Activated gamma-delta T cell treated with anti-CD3 and anti-CD28 coated beads, Interleukin-2, amount 50 U/mL, for 16 hours (primary cell): ENCODE data around the gene CAPN5.
"Not testable (repeated sequence)": the region's sequence is repeated elsewhere in the genome, so short reads cannot be mapped to it uniquely, and the experiment has no call there.

Source experiments
- DNase-seq: peaks from one replicate; pipeline ENCODE4 v3.0.0-alpha.2; 2020; ENCODE audit warnings: low read depth

Gene CAPN5

DNA sequence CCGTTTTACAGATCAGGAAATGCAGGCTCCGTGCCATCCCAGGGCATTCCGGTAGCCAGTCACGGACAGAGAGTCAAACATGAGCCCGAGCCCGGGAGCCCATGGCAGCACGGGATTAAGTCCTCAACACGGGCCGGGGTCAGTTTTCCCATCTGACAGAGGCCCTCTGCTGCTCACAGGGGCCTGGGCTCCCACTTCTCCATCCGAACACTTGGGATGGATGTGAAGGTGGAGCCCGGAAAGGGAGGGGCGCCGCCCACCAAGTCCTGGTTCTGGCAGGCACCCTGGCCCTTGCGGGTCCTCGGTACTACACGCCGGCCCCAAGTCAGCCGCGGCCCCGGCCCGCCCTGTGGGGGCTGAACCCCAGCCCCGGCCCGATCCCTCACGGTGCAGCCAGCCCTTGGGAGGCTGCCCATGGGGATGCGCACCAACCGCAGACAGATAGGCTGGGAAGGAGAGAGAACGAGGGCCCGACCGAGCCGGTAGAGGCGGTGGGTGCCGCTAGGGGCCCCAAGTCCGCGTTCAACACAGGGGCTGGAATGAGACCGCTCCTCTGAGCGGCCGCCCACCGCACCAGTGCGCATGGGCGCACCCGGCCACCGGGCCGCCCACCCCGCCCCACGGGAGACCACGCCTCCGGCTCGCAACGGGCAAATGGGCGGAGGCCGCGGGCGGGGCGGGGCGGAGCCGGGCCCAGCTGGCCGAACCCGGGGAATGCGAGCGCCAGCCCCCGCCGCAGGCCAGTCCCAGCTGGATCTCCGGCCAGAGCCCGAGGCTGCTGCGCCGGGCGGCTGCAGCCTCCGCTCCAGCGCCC, at the start of gene CAPN5:
TSS of gene CAPN5 (plus strand) at position 743 of the 814 bp plus-strand sequence. CDS start 17,916 bp downstream, outside the sequence.
- peak; percentile 75 for DNase-seq

DNA sequence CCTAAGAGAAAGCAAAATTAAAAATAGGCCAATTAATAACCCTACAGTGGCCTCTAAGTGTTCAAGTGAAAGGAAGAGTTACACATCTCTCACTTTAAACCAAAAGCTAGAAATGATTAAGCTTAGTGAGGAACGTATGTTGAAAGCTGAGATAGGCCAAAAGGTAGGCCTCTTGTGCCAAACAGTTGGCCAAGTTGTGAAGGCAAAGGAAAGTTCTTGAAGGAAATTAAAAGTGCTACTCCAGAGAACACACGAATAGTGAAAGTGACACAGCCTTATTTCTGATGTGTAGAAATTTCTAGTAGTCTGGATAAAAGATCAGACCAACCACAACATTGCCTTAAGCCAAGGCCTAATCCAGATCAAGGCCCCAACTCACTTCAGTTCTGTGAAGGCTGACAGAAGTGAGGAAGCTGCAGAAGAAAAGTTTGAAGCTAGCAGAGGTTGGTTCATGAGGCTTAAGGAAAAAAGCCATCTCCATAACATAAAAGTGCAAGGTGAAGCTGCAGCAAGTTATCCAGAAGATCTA, 48.3 kb upstream of the CAPN5 start:
- not testable (repeated sequence) for DNase-seq

DNA sequence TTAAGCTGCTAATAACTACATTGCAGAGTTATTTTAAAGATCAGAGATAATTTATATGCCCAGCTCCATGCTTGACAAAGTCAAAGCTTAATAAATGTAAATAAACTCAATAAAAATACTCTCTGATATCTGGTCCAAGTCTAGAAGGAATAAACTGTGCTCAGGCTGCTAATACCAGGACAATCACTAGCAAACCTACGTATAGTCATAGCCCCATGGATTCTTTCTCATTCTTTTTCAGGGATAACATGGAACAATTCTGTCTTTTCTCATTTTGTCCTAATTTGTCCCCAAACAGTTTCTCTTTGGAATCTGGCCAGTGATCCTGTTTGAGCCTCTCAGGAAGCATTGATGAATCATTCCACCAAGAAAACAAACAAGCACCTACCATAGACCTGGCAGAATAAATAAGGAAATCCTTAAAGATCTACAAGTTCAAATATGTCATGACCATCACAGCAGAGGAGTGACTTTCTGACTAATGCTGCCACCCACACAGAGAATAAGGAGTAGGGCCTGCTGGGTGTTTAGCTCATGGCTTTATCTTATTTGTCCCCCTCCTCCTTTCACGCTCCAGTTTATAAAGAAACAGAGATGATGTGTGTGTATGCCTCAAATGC, 46.7 kb upstream of the CAPN5 start:
- no peak for DNase-seq

DNA sequence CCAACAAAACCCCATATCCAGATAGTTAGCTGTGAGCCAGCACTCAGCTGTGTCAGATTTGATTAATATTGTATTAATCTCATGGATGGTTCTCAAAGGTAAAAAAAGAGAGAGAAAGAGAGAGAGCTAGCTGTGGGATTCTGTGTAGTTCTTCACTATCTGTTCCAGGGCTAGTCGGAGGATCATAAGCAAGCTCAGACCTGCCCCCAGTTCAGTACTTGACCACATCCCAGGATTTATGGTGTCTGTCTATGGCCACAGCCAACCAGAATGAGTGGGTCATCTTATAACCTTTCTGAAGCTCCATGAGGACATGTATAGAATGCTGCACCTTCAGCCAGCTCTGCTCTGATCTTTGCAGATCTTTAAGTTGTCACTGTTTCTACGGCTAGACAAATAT, 46.0 kb upstream of the CAPN5 start:
- DNase-seq = no peak

DNA sequence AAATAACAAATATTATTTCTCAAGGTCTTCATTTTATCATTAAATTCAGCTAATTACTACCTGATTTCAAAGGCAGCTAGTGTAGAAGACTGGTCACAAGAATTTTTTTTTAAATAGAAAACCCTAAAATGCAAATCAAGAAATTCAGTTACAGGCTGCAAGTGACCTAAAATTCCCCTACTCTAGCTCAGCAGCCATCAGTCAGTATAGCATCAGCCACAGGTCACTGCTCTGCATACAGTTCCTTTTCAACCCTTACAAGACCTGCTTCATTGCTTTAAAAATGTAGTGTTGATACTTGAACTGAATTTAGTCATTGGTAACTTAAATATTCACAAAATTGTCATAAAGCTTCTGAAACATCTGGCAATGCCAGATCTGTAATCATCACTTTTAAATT, 42.0 kb upstream of the CAPN5 start:
- no peak for DNase-seq

DNA sequence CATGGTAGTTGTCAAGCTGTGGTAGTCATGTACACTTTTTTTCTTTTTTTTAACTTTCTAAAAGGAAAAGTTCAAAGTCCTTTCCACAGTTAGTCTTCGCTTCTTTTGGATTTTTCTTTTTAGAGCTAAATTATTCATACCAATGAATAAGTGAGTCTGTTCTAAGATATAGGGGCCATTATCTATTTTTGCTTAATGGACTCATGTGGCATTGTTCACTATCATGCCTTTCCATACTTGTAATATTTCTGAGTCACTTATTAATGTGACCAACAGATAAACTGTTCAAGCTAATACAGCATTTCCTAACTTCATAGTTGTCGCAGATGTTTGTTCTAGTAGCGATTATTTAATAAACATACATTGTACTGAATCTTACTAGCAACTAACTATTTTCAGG, 40.5 kb upstream of the CAPN5 start:
- no peak for DNase-seq

DNA sequence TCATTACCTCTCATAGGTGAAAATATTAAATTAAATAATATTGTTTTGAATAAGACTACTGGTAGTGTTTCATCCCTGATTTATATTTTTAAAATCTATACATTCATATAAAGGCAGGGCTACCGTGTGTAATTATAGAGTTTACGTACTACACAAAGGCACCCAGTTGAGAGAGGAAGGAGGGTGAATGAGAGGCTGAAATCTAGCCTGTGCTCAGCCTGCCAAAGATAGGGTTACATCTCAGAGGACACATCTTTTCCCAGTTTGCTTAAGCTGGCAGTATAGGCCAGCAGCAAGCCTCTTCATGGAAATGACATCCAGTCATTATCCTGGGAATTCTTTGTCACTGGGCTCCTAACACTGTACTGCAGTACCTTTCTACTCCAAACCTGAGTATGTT, 40.0 kb upstream of the CAPN5 start:
- DNase-seq = no peak

DNA sequence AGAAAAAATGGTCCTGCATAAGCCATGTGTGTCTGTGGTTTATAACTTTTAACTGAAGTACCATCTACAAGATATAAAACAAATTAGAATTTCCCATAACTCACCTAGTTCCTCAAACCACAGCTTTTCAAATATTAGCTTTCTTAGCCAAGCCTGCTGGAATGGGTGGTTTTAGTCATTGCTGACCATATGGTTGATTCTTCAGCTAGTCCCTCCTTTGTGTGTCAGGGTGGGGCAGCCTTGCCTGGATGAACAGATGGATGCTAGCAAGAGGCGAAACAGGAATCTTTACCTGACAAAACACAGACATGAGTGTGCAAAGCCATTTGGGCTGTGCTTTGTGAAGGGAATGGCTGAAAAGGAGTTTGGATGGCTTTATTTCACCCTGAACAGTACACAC, 39.5 kb upstream of the CAPN5 start:
- no peak for DNase-seq

DNA sequence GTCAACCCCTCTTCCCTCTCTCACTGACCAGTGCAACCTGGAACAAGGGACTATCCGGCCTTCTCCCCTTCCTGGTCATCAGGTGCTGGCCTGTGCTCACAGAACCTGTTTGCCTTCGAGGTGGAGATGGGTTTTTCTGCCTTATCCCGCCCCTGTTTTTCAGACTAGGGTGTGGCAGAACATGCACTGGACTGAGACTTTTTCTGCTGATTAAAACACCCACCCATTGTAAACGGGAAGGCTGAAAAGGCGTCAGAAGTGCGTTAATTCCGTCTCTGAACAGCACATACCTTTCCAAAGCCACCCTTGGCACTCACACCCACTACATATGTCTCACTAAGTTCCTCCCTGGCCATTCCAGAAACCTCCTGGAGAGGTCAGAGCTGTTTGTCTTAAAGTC, 36.9 kb upstream of the CAPN5 start:
- no peak for DNase-seq

DNA sequence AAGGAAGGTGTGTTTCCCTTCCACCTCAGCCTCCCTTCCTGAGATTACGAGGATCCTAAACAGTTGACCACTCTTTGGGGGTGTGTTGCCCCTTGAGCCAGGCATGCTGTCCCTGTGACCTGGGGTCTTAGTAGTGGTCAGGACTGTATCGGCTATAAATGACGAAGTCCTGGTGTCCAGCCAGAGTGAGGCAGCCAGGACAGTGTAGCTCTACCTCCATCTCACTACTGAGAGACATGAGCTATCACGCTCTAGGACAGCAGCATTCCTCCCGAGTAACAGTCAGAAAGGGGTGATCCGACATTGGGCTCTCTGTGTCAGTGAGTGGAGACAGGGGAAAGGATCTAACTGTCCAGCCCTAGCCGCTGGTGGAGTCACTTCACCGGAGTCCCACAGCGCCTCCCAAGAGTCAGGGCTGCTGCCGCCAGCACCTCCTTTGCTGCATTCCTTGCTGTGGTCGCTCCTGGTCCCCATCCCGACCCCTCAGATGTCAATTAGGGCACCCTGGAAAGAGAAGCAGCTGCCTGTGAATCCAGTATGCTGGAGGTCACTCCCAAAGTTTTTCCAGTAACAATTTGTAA, 35.8 kb upstream of the CAPN5 start:
- DNase-seq = no peak

DNA sequence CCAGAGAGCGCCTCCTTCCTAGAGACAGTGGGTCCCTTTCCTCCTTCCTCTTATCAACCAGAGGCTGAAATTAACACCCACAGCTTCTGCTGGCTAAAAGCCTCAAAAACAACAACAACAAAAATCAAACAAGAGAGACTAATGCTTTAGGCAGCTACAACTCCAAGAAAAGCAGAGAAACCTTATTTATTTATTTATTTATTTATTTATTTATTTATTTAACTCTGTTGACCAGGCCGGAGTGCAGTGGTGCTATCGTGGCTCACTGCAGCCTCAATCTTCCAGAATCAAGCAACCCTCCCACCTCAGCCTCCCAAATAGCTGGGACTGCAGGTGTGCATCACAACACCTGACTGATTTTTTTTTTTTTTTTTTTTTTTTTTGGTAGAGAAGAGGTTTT, 35.2 kb upstream of the CAPN5 start:
- DNase-seq = no peak

DNA sequence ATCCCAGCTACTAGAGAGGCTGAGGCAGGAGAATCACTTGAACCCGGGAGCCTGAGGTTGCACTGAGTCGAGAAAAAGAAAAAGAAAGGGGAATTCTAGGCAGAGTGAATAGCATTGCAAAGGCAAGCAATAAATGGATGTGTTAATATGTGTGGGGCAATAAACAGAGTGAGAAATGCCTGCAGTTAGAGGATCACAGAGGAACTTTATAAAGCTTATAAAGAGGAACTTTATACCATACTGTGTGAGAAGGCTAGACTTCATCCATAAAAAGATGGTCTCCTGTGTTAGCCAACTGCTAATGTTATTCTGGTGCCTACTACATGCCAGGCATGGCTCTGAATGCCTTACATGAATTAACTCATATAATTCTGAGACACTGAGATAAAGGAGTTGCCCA, 31.7 kb upstream of the CAPN5 start:
- no peak for DNase-seq

DNA sequence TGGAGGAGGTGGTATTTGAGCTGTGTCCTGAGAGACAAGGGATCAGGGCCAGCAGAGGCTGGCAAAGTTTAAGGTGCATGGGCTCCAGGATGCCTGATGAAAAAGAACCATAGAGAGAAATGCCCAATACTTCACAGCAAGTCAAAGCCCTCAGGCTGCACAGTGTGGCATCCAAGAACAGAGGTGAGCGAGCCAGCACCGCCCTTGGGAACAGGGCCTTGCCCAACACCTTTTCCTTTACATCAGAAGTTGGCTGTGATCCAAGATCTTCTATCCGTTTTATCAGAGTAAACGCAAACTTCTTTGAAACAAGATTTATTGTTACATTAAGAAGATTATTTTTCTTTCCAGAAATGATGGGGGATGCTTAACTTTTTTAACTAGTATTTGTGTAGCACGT, 31.2 kb upstream of the CAPN5 start:
- DNase-seq = no peak

DNA sequence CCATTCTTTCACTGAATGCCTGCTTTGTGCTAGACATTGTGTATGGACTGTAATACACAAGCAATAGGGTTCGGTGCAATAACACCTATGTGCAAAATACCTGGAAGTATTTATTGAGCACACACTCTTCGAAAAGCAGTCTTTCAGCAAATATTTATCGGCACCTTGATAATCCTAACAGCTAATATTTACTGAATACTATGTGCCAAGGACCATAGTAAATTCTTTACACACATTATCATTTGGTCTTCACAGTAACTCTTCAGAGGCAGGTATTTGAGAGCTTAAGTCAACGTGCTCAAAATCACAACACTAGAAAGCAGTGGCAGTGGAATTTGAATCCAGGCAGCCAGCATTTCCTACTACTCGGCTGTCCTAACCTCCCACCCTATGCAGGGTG, 30.4 kb upstream of the CAPN5 start:
- DNase-seq = no peak

DNA sequence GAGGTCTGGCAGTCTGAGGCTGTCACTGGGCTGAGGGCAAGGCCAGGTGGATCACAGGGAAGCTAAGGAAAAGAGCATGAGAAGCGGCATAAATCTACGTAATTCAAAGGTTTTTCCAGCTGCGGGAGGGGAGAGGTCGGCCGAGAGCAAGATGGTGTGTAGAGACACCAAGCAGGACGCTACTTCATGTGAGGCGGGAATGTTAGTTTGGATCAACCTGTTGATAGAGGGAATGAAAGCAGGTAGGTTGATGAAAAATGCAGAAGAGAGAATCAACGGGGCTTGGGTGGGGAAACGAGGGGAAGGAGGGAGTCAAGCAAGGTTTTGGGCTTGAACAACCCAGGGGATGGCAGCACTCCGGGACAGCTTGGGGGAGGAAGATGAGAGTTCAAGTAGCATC, 29.7 kb upstream of the CAPN5 start:
- no peak for DNase-seq

DNA sequence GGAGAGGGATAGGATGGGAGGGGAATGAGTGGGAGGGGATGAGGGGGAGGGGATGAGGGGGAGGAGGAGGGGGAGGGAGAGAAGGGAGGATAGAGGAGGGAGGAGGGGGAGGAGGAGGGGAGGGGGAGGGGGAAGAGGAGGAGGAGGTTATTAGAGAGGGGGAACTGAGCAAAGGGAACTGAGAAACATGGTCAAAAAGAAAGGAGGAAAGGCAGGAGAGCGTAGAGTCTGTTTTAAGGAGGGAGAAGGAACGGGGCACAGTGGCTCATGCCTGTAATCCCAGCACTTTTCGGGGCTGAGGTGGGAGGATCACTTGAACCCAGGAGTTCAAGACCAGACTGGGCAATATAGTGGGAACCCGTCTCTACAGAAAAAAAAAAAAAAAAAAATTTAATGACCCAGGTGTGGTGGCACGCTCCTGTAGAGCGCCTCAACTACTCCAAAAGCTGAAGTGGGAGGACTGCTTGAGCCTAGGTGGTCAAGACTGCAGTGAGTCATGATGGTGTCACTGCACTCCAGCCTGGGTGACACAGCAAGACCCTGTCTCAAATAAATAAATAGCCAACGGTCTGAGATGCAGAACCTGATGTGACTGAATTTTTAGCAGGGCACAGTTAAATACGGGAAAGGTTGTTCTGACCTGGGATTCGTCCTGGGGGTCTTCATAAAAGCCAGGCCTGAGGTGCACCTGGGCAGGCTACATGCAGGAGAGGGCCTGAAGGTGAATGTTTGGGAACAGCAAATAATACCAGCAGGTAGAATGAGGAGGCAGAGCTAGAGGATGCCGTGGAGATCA, 28.5 kb upstream of the CAPN5 start:
- no peak for DNase-seq

DNA sequence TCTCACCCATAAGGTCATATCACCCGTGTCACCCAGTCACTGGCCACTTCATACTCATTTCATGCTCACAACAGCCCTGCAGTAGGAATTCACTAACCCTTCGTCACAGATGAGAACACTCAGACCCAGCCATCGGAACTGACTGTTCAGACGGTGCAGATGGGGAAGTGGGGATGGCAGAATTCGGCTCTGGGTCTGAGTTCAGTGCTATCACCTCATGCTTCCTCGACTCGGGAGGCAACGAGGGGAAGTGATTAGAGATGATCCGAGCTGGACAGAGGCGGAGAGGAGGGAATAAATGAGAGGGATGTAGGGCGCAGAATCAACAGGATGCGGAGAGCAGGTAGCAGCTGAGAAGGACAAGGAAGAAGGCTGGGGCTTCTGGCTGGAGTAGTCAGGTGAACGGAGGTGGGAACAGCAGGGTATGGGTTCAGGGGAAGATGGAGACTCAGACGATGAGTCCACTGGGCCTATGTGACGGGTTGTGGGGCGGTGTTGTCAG, 27.9 kb upstream of the CAPN5 start:
- DNase-seq = no peak

DNA sequence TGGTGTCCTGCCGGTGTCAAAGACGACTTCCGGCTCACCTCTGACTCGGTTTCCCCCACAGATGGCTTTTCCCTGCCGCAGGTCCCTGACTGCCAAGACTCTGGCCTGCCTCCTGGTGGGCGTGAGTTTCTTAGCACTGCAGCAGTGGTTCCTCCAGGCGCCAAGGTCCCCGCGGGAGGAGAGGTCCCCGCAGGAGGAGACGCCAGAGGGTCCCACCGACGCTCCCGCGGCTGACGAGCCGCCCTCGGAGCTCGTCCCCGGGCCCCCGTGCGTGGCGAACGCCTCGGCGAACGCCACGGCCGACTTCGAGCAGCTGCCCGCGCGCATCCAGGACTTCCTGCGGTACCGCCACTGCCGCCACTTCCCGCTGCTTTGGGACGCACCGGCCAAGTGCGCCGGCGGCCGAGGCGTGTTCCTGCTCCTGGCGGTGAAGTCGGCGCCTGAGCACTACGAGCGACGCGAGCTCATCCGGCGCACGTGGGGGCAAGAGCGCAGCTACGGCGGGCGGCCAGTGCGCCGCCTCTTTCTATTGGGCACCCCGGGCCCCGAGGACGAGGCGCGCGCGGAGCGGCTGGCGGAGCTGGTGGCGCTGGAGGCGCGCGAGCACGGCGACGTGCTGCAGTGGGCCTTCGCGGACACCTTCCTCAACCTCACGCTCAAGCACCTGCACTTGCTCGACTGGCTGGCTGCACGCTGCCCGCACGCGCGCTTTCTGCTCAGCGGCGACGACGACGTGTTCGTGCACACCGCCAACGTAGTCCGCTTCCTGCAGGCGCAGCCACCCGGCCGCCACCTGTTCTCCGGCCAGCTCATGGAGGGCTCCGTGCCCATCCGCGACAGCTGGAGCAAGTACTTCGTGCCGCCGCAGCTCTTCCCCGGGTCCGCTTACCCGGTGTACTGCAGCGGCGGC, 27.0 kb upstream of the CAPN5 start:
- no peak for DNase-seq

DNA sequence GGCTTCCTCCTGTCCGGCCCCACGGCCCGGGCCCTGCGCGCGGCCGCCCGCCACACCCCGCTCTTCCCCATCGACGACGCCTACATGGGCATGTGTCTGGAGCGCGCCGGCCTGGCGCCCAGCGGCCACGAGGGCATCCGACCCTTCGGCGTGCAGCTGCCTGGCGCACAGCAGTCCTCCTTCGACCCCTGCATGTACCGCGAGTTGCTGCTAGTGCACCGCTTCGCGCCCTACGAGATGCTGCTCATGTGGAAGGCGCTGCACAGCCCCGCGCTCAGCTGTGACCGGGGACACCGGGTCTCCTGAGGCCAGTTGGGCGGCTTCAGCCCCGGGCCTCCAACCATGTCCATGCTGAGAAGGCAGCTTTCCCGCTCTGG, 26.4 kb upstream of the CAPN5 start:
- DNase-seq = no peak

DNA sequence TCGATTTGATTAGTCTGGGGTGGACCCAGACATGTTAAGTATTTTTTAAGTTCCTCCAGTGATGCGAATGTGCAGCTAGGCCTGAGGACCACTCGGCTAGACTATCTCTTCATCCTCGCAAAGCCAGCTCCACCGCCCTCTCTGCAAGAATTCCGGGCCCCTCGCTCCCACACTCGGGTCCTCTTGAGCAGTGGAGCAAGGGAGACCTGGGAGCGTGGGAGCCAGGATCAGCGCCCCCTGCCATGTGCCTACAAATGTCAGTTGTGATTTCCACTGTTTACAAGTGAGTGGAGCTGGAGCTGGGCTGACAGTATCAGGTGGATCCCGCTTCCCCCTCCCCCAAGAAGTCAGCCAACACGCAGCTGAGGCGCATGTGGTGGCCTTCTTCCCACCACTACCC, 25.9 kb upstream of the CAPN5 start:
- no peak for DNase-seq

DNA sequence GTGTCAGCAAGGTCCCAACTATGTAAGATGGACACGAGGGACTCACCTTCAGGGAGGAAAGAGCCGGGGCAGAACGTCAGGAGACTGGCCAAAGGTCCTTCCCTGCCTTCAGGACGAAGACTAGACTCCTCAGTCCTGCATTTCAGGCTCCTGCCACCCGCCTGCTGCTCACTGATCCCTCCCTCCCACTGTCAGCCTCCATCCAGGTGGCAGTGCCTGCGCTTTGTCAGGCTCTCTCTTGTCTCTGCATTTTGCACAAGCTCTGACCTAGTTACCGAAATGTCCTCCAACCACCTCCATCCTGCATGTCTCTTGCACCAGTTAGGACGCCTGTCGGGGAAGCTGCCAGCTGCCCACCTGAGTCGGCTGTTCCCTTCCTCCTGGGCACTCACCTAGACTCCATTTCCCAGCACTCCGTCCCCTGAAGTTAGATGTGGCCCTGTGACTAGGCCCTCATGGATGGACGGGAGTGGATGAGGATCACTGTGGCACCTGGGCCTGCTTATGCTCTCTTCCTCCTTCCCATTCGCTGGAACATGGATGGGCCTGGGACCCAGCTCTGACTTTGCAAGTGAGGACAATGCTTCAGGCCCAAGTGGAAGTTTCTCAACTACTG, 24.6 kb upstream of the CAPN5 start:
- DNase-seq = no peak
